ENCODE results near the gene TSSK6.

DNA sequence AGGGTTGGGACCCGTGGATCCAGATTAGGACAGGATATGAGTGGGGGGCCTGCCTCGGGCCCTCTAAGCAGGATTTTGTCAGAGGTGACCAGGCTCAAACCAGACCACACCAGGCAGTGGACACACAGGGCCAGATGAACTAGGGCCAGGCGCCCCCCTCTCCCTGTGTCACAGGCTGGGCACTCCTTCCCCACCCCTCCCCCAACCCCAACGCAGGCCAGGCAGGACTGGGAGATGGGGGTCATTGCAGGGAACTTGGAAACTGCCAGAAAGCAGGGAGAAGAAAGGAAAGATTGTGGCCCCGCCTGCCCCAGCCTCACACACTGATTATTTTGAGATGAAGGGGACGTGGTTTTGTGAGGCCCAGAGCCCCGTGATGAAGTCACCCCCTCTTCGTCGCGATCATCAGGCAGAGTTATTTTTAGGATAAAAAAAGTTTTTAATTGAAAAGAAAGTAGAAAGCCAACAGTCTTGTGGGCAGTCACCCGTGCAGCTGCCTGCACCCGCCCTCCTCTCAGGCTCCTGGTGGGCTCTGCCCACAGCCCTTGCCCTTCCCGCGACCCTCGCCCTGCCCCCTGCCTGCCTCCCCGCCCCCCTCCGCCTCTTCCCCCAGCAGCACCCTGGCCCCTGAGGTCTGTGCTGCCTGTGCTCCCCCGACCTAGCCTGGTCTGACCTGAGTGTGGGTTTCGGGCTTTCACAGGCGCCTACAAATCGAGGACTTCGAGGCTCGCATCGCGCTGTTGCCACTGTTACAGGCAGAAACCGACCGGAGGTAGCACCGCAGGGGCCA is 11.4 kb upstream of the TSSK6 start:
- TF ChIP-seq, protein P1, sequence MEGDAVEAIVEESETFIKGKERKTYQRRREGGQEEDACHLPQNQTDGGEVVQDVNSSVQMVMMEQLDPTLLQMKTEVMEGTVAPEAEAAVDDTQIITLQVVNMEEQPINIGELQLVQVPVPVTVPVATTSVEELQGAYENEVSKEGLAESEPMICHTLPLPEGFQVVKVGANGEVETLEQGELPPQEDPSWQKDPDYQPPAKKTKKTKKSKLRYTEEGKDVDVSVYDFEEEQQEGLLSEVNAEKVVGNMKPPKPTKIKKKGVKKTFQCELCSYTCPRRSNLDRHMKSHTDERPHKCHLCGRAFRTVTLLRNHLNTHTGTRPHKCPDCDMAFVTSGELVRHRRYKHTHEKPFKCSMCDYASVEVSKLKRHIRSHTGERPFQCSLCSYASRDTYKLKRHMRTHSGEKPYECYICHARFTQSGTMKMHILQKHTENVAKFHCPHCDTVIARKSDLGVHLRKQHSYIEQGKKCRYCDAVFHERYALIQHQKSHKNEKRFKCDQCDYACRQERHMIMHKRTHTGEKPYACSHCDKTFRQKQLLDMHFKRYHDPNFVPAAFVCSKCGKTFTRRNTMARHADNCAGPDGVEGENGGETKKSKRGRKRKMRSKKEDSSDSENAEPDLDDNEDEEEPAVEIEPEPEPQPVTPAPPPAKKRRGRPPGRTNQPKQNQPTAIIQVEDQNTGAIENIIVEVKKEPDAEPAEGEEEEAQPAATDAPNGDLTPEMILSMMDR (conservative IDR thresholded peaks at IDR 0.05; ENCODE audit: low read depth, low read length): no peak
- TF ChIP-seq EZH2 (IDR thresholded peaks at IDR 0.05; ENCODE audit: low read length, unreplicated experiment) (no peak), EZH2phosphoT487 (IDR thresholded peaks at IDR 0.05; ENCODE audit: borderline replicate concordance, low read length) (no peak)

All from PC-3 (cell line).